ENCODE results near the gene TMEM52. TPM values are rescaled to one million over a fixed set of nuclear protein-coding genes. Genes with fewer than 3 reads are reported as not detected.

The TMEM52 gene
- total and polyA plus RNA-seq, 9 of the 15 experiments (the other 6 are each of a cell fraction or from before 2014, with no cell fraction given) = 0.37 to 22.5 (median 6.8) TPM

GRCh38 chr1:1954015-1954414 is 34.9 kb upstream of the TMEM52 start:
- no TSS peak for BruUV-seq (replicated peaks)
- Histone ChIP-seq H4K20me1 (replicated peaks; ENCODE audit: control insufficient read depth, insufficient read depth, low read length) (0 out of 2 replicates have a peak, but pooled peaks cover 5% of the 10 kb centered on the region), H3K27me3 (ENCODE audit: control insufficient read depth in 2 of 2, insufficient read depth in 2 of 2, low read length in 2 of 2) (peaks cover 49 to 73% of the 10 kb centered on the region in 2 experiments), H3K4me3 (no peak overlapping the region), H3K36me3 (ENCODE audit: control insufficient read depth, insufficient read depth, low read length) (no peaks in the 10 kb centered on the region), H3K27ac (ENCODE audit: extremely low read depth, low read depth, low read length) (no peak overlapping the region), H3K79me2 (ENCODE audit: control insufficient read depth, insufficient read depth, low read length) (no peaks in the 10 kb centered on the region), H3K9ac (ENCODE audit: insufficient read depth in 1 of 2, low read depth in 2 of 2, low read length in 2 of 2) (no peak overlapping the region), H2AFZ (ENCODE audit: low read depth, low read length) (no peak overlapping the region), H3K9me3 (replicated peaks; ENCODE audit: control insufficient read depth, insufficient read depth, low read depth, low read length) (no peaks in the 10 kb centered on the region), H3K9me1 (ENCODE audit: control insufficient read depth, insufficient read depth, low read length) (no peaks in the 10 kb centered on the region), H3K4me1 (replicated peaks in 1 of 2; ENCODE audit: control insufficient read depth in 2 of 2, insufficient read depth in 2 of 2, low read length in 2 of 2) (peaks cover 0 to 21% of the 10 kb centered on the region in 2 experiments; a peak in 1 of 5 replicates), H3K4me2 (ENCODE audit: insufficient read depth, low read length) (no peak overlapping the region)
- ATAC-seq (no peak), DNase-seq (ENCODE audit: extremely low read depth in 1 of 4, low spot score in 3 of 4) (no peak), FAIRE-seq (no peak)
- CTCF ChIA-PET (ENCODE audit: low intra/inter-chr PET ratio) = no interaction called here
- in situ Hi-C loops (cut with MboI) = no loop called here
- no peak for TF ChIP-seq ZEB2 (IDR thresholded peaks at IDR 0.05)
- TF ChIP-seq KDM1A (IDR thresholded peaks at IDR 0.05) = no peak
- no peak for TF ChIP-seq TGIF2 (CRISPR knock-in tag; IDR thresholded peaks at IDR 0.05)
- 8% methylated on average over 9 of the region's 9 CpGs for WGBS (ENCODE audit: insufficient coverage, low coverage, missing lambda C conversion rate)
- intact Hi-C loops (cut with micrococcal nuclease) = no loop called here
- POLR2A ChIA-PET = no interaction called here

DNA sequence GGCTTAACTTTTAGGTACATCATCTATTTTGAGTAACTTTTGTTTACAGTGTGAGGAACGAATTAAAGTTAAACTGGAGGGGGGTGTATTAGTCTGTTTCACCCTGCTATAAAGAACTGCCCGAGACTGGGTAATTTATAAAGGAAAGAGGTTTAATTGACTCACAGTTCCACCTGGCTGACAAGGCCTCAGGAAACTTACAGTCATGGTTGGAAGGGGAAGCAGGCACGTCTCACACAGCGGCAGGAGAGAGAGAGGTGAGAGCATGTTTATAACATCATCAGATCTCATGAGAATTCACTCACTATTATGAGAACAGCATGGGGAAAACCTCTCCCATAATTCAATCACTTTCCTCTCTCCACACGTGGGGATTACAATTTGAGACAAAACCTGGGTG is 31.9 kb upstream of the TMEM52 start:
- Histone ChIP-seq H3K4me1 (replicated peaks in 1 of 2; ENCODE audit: control insufficient read depth in 2 of 2, insufficient read depth in 2 of 2, low read length in 2 of 2) (peaks cover 0 to 15% of the 10 kb centered on the region in 2 experiments; a peak in 1 of 5 replicates), H3K4me3 (no peak overlapping the region), H3K27ac (ENCODE audit: extremely low read depth, low read depth, low read length) (no peak overlapping the region), H4K20me1 (replicated peaks; ENCODE audit: control insufficient read depth, insufficient read depth, low read length) (peaks cover 3% of the 10 kb centered on the region), H3K36me3 (ENCODE audit: control insufficient read depth, insufficient read depth, low read length) (no peaks in the 10 kb centered on the region), H2AFZ (ENCODE audit: low read depth, low read length) (no peak overlapping the region), H3K79me2 (ENCODE audit: control insufficient read depth, insufficient read depth, low read length) (no peaks in the 10 kb centered on the region), H3K27me3 (ENCODE audit: control insufficient read depth in 2 of 2, insufficient read depth in 2 of 2, low read length in 2 of 2) (peaks cover 42 to 68% of the 10 kb centered on the region in 2 experiments), H3K4me2 (ENCODE audit: insufficient read depth, low read length) (no peak overlapping the region), H3K9ac (ENCODE audit: insufficient read depth in 1 of 2, low read depth in 2 of 2, low read length in 2 of 2) (no peak overlapping the region), H3K9me3 (replicated peaks; ENCODE audit: control insufficient read depth, insufficient read depth, low read depth, low read length) (no peaks in the 10 kb centered on the region), H3K9me1 (ENCODE audit: control insufficient read depth, insufficient read depth, low read length) (no peaks in the 10 kb centered on the region)
- BruUV-seq (replicated peaks) = no TSS peak
- intact Hi-C loops (cut with micrococcal nuclease) = no loop called here
- ChIA-PET POLR2A (interaction anchor here (0.6 kb wide), 1 partner anchor 175 kb away, joined by 3 read pairs; no protein-coding TSS in a partner anchor), CTCF (ENCODE audit: low intra/inter-chr PET ratio) (no interaction called here)
- 0% methylated on average over 4 of the region's 5 CpGs for WGBS (ENCODE audit: insufficient coverage, low coverage, missing lambda C conversion rate)
- no peak for FAIRE-seq
- TF ChIP-seq GABPA (tag; conservative IDR thresholded peaks at IDR 0.05; ENCODE audit: low read depth) (no peak), RNF2 (IDR thresholded peaks at IDR 0.05) (no peak), NCOA2 (IDR thresholded peaks at IDR 0.05; ENCODE audit: partially characterized antibody in 2 of 2) (no peak), GTF3C2 (IDR thresholded peaks at IDR 0.05; ENCODE audit: borderline replicate concordance, extremely low read depth, insufficient read length) (no peak)
- TF ChIP-seq, protein P1, sequence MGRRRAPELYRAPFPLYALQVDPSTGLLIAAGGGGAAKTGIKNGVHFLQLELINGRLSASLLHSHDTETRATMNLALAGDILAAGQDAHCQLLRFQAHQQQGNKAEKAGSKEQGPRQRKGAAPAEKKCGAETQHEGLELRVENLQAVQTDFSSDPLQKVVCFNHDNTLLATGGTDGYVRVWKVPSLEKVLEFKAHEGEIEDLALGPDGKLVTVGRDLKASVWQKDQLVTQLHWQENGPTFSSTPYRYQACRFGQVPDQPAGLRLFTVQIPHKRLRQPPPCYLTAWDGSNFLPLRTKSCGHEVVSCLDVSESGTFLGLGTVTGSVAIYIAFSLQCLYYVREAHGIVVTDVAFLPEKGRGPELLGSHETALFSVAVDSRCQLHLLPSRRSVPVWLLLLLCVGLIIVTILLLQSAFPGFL (CRISPR knock-in tag; IDR thresholded peaks at IDR 0.05) = no peak
- no peak for DNase-seq (ENCODE audit: extremely low read depth in 1 of 4, low spot score in 3 of 4)
- in situ Hi-C loops (cut with MboI) = no loop called here
- ATAC-seq = no peak

Measured in K562 (cell line).